Measurements from ENCODE around the gene PRPF40A. TPM values are rescaled to one million over a fixed set of nuclear protein-coding genes. Genes with fewer than 3 reads are reported as not detected.

Gene PRPF40A
- total and polyA plus RNA-seq, 2 donors (not counting 1 experiment from before 2014, with no cell fraction given): 91.7 to 105 TPM

DNA sequence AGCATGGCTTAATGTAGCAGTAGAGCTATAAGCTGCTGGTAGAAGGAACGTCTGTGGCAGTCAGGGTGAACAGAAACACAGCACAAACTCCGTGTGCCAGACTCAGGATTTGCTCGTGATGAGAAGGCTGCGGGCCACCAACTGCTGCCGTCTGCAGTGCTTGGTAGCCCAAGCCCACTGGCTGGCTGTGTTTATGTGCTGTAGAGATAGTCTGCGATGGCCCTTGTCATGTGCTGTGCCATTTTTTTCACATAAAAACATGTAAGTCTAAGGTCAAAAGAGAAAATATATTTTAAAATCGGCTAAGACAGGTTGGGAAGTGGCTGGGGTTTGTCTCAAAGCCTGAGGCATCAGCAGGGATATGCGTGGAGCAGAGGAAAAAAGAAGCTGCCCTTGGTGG is 78.7 kb downstream of the PRPF40A start:
- Histone ChIP-seq H3K9me3 (ENCODE audit: control insufficient read depth, insufficient read depth, low read depth, low read length) (no peaks in the 10 kb centered on the region), H3K4me2 (ENCODE audit: extremely low read depth, insufficient read depth, low read length) (no peak overlapping the region), H2AFZ (ENCODE audit: low read length) (no peak overlapping the region), H3K27me3 (ENCODE audit: control insufficient read depth, insufficient read depth, low read length) (no peaks in the 10 kb centered on the region), H3K36me3 (ENCODE audit: control insufficient read depth, insufficient read depth, low read length) (peaks cover 6% of the 10 kb centered on the region), H3K27ac (ENCODE audit: insufficient read depth, low read length) (no peak overlapping the region), H3K4me1 (ENCODE audit: control insufficient read depth, extremely low read depth, insufficient read depth, low read length) (no peaks in the 10 kb centered on the region), H3K4me3 (replicated peaks in 1 of 4; ENCODE audit: control extremely low read depth in 1 of 4, insufficient read depth in 1 of 4, low read depth in 3 of 4, low read length in 4 of 4) (no peak overlapping the region), H3K9ac (ENCODE audit: insufficient read depth, low read length) (no peak overlapping the region), H4K20me1 (ENCODE audit: control insufficient read depth, extremely low read depth, insufficient read depth, low read length) (no peaks in the 10 kb centered on the region), H3K79me2 (ENCODE audit: control insufficient read depth, insufficient read depth, low read length) (no peaks in the 10 kb centered on the region)
- TF ChIP-seq CTCF (conservative IDR thresholded peaks at IDR 0.05 in 1 of 2, IDR thresholded peaks at IDR 0.05 in 1 of 2; ENCODE audit: low read depth in 1 of 2, low read length in 2 of 2): no peak
- no peak for TF ChIP-seq EZH2 (IDR thresholded peaks at IDR 0.05; ENCODE audit: low read length, missing control alignments)
- DNase-seq (ENCODE audit: low read depth in 2 of 2): no peak

- H3K27me3 ChIP-seq (ENCODE audit: control insufficient read depth, insufficient read depth, low read length): no peaks in the 10 kb centered on the region
- H3K9ac ChIP-seq (ENCODE audit: insufficient read depth, low read length): no peak overlapping the region
- no peak for TF ChIP-seq EZH2 (IDR thresholded peaks at IDR 0.05; ENCODE audit: low read length, missing control alignments)
- no peak for TF ChIP-seq CTCF (conservative IDR thresholded peaks at IDR 0.05 in 1 of 2, IDR thresholded peaks at IDR 0.05 in 1 of 2; ENCODE audit: low read depth in 1 of 2, low read length in 2 of 2)
- H3K4me2 ChIP-seq (ENCODE audit: extremely low read depth, insufficient read depth, low read length): no peak overlapping the region
- no peaks in the 10 kb centered on the region for H3K4me1 ChIP-seq (ENCODE audit: control insufficient read depth, extremely low read depth, insufficient read depth, low read length)
- no peaks in the 10 kb centered on the region for H3K9me3 ChIP-seq (ENCODE audit: control insufficient read depth, insufficient read depth, low read depth, low read length)
- H3K36me3 ChIP-seq (ENCODE audit: control insufficient read depth, insufficient read depth, low read length): peaks cover 6% of the 10 kb centered on the region
- no peak overlapping the region for H3K27ac ChIP-seq (ENCODE audit: insufficient read depth, low read length)
- H3K4me3 ChIP-seq (replicated peaks in 1 of 4; ENCODE audit: control extremely low read depth in 1 of 4, insufficient read depth in 1 of 4, low read depth in 3 of 4, low read length in 4 of 4): no peak overlapping the region
- DNase-seq (ENCODE audit: low read depth in 2 of 2): no peak
- H2AFZ ChIP-seq (ENCODE audit: low read length): no peak overlapping the region
- H4K20me1 ChIP-seq (ENCODE audit: control insufficient read depth, extremely low read depth, insufficient read depth, low read length): no peaks in the 10 kb centered on the region
- no peaks in the 10 kb centered on the region for H3K79me2 ChIP-seq (ENCODE audit: control insufficient read depth, insufficient read depth, low read length)
These were observed 79.2 kb downstream of the PRPF40A start for GRCh38 chr2:152638056-152638455.

- TF ChIP-seq EZH2 (IDR thresholded peaks at IDR 0.05; ENCODE audit: low read length, missing control alignments) (no peak), CTCF (conservative IDR thresholded peaks at IDR 0.05 in 1 of 2, IDR thresholded peaks at IDR 0.05 in 1 of 2; ENCODE audit: low read depth in 1 of 2, low read length in 2 of 2) (no peak)
- H2AFZ ChIP-seq (ENCODE audit: low read length): no peak overlapping the region
- H3K79me2 ChIP-seq (ENCODE audit: control insufficient read depth, insufficient read depth, low read length): no peaks in the 10 kb centered on the region
- H3K9ac ChIP-seq (ENCODE audit: insufficient read depth, low read length): no peak overlapping the region
- H3K4me3 ChIP-seq (replicated peaks in 1 of 4; ENCODE audit: control extremely low read depth in 1 of 4, insufficient read depth in 1 of 4, low read depth in 3 of 4, low read length in 4 of 4): no peak overlapping the region
- H3K36me3 ChIP-seq (ENCODE audit: control insufficient read depth, insufficient read depth, low read length): peaks cover 6% of the 10 kb centered on the region
- no peaks in the 10 kb centered on the region for H3K27me3 ChIP-seq (ENCODE audit: control insufficient read depth, insufficient read depth, low read length)
- H3K9me3 ChIP-seq (ENCODE audit: control insufficient read depth, insufficient read depth, low read depth, low read length): no peaks in the 10 kb centered on the region
- no peaks in the 10 kb centered on the region for H3K4me1 ChIP-seq (ENCODE audit: control insufficient read depth, extremely low read depth, insufficient read depth, low read length)
- no peak overlapping the region for H3K27ac ChIP-seq (ENCODE audit: insufficient read depth, low read length)
- DNase-seq (ENCODE audit: low read depth in 2 of 2): no peak
- no peak overlapping the region for H3K4me2 ChIP-seq (ENCODE audit: extremely low read depth, insufficient read depth, low read length)
- no peaks in the 10 kb centered on the region for H4K20me1 ChIP-seq (ENCODE audit: control insufficient read depth, extremely low read depth, insufficient read depth, low read length)
These were observed 80.0 kb downstream of the PRPF40A start for GRCh38 chr2:152637251-152637650.
